Endothelial cell (in vitro differentiated cells): ENCODE results near the gene PAM. TPM values are rescaled to one million over a fixed set of nuclear protein-coding genes. Genes with fewer than 3 reads are reported as not detected.

Experiments
- DNase-seq: peaks from one replicate; pipeline ENCODE4 v3.0.0; 2021; ENCODE audit warnings: low spot score
- H3K27ac Mint-ChIP-seq: one replicate; pipeline ENCODE4 v1.8.0; 2021; ENCODE audit warnings: mixed read lengths, inconsistent platforms; ENCODE audit not compliant: unreplicated experiment
- H3K27me3 Mint-ChIP-seq: one replicate; pipeline ENCODE4 v1.8.0; 2021; ENCODE audit warnings: mild to moderate bottlenecking, moderate library complexity, mixed read lengths, inconsistent platforms; ENCODE audit not compliant: unreplicated experiment
- H3K36me3 Mint-ChIP-seq: one replicate; pipeline ENCODE4 v1.8.0; 2021; ENCODE audit warnings: mild to moderate bottlenecking, low read depth, mixed read lengths, inconsistent platforms; ENCODE audit not compliant: unreplicated experiment
- H3K4me1 Mint-ChIP-seq: one replicate; pipeline ENCODE4 v1.8.0; 2021; ENCODE audit warnings: mild to moderate bottlenecking, mixed read lengths, inconsistent platforms; ENCODE audit not compliant: unreplicated experiment
- H3K4me3 Mint-ChIP-seq: one replicate; pipeline ENCODE4 v1.8.0; 2021; ENCODE audit warnings: mild to moderate bottlenecking, mixed read lengths, inconsistent platforms; ENCODE audit not compliant: unreplicated experiment
- H3K9me3 Mint-ChIP-seq: one replicate; pipeline ENCODE4 v1.8.0; 2021; ENCODE audit warnings: mixed read lengths, inconsistent platforms; ENCODE audit not compliant: unreplicated experiment
- total RNA-seq: library from RNA; stranded (reverse); fragmentation: NEBNext Ultra II Directional; extraction: Animal tissue kit (Norgen Biotek cat#: 25700); gene quantifications from one replicate; pipeline ENCODE4 v1.2.1, GENCODE V29; 2021; ENCODE audit not compliant: unreplicated experiment
- TF ChIP-seq, protein P1 (sequence below): fragments of 200-600 bp; sonication (generic); IDR thresholded peaks from one replicate; pipeline ENCODE4 v1.5.0; 2021; ENCODE audit warnings: antibody characterized with exemption; ENCODE audit not compliant: unreplicated experiment

The PAM gene
- total RNA-seq, 1 donor from 2014 or later, result 255 TPM

DNA sequence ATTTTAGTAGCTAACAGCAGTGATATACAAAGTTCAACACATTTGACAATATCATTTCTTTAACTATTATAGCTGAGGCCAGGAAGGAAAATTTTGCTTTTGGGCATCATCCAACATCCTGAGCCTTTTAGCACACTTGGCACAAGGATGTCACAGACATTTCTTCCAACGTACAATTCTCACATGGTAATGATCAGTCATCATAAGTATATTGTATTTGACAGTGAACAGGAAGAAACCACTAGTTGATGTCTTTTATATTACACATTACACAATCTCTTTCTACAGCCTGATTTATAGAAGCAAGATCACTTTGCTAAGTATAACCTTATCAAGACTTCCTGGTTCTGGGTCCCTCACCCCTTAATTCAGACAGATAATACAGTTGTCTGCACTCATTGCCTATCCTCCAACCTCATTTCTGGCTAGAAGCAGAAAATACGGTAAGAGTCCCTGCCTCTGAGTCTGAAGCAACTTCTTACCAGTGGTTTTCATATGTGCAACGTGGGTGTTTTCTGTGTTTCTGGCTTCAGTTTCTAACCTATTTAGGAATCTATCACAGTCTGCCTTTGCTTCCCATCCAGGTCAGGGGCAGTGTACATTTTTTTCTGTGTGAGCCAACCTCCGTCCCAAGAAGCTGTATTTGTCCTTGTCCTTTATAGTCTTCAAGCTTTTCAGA is 167.8 kb downstream of the PAM start:
- no peak for DNase-seq
- Mint-ChIP-seq H3K9me3 (no peaks in the 10 kb centered on the region), H3K36me3 (no peaks in the 10 kb centered on the region), H3K4me3 (no peak overlapping the region), H3K27me3 (no peaks in the 10 kb centered on the region), H3K27ac (no peak overlapping the region), H3K4me1 (no peaks in the 10 kb centered on the region)
- TF ChIP-seq, protein P1, sequence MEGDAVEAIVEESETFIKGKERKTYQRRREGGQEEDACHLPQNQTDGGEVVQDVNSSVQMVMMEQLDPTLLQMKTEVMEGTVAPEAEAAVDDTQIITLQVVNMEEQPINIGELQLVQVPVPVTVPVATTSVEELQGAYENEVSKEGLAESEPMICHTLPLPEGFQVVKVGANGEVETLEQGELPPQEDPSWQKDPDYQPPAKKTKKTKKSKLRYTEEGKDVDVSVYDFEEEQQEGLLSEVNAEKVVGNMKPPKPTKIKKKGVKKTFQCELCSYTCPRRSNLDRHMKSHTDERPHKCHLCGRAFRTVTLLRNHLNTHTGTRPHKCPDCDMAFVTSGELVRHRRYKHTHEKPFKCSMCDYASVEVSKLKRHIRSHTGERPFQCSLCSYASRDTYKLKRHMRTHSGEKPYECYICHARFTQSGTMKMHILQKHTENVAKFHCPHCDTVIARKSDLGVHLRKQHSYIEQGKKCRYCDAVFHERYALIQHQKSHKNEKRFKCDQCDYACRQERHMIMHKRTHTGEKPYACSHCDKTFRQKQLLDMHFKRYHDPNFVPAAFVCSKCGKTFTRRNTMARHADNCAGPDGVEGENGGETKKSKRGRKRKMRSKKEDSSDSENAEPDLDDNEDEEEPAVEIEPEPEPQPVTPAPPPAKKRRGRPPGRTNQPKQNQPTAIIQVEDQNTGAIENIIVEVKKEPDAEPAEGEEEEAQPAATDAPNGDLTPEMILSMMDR, result no peak

DNA sequence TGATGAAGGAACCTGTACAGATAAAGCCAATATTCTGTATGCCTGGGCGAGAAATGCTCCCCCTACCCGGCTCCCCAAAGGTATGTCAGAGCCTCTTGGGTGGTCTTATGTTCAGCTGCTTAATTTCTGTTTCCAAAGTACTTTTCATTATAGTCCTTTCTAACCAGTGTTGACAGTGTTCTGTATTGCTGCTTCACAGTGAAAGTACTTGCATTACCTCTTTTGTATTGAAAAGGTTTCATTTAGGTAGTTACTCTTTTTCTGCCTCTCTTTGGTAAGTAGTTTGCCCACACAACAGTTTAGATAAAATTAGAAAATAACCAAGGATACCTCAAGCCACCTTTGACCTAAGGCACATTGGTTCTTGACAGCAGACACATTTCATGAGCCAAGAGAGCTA is 169.9 kb downstream of the PAM start:
- TF ChIP-seq, protein P1, result no peak
- Mint-ChIP-seq H3K4me1 (no peaks in the 10 kb centered on the region), H3K4me3 (no peak overlapping the region), H3K27me3 (no peaks in the 10 kb centered on the region), H3K36me3 (no peaks in the 10 kb centered on the region), H3K27ac (no peak overlapping the region), H3K9me3 (no peaks in the 10 kb centered on the region)
- no peak for DNase-seq

DNA sequence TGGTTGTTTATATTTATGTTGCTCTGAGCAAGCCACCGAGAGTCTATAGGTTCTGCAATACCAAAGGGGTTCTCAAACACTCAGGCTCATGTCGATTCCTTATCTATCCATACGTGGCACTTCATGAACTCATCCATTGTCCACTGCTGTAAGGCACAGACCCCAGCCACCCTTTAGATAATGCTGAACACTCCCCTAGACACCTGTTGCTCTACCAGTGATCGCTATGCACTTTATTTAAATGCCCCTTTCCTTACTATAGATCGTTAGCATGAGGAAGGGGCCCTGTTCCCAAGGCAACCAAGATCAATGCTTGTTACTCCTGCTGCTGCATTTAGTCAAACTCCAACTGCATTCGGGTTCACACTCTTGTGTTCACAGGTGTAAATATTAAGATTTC is 171.9 kb downstream of the PAM start:
- H3K4me3 Mint-ChIP-seq, result no peak overlapping the region
- H3K9me3 Mint-ChIP-seq, result no peaks in the 10 kb centered on the region
- no peak for DNase-seq
- peaks cover 1% of the 10 kb centered on the region for H3K27me3 Mint-ChIP-seq
- H3K27ac Mint-ChIP-seq, result no peak overlapping the region
- peaks cover 13% of the 10 kb centered on the region for H3K4me1 Mint-ChIP-seq
- peaks cover 6% of the 10 kb centered on the region for H3K36me3 Mint-ChIP-seq
- TF ChIP-seq, protein P1, result no peak

DNA sequence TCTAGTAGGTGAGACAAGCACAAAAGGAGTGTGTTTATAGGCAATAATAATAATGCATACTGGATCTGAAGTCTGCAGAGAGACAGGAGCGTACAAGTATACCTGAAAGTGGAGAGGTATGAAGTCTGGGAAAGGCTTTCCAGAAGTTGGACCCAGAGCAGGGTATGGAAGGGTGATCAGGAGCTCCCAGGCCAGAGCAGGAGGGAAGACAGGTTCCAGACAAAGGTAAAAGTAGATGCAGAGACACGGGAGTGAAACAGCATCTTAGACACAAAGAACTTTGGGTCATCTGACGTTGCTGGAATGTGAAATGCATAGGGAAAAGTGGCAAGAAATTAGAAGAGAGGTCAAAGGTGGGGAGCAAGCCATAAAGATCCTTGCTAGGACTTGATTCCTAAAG is 175.1 kb downstream of the PAM start:
- Mint-ChIP-seq H3K36me3 (peaks cover 13% of the 10 kb centered on the region), H3K4me3 (no peak overlapping the region)

More for the DNA sequence above, 175.1 kb downstream of the PAM start:
- H3K27ac Mint-ChIP-seq, result no peak overlapping the region
- TF ChIP-seq, protein P1, result no peak
- peaks cover 13% of the 10 kb centered on the region for H3K4me1 Mint-ChIP-seq
- H3K9me3 Mint-ChIP-seq, result no peaks in the 10 kb centered on the region
- DNase-seq, result no peak
- peaks cover 1% of the 10 kb centered on the region for H3K27me3 Mint-ChIP-seq
